ENCODE results near the gene ZC3H6.

- TF ChIP-seq CTCF (IDR thresholded peaks at IDR 0.05) (no peak), TCF7L2 (IDR thresholded peaks at IDR 0.05; ENCODE audit: low read depth, low read length) (no peak), POLR2AphosphoS5 (IDR thresholded peaks at IDR 0.05; ENCODE audit: low read depth, low read length) (no peak), SIN3A (IDR thresholded peaks at IDR 0.05; ENCODE audit: borderline replicate concordance, insufficient read depth, low read depth, low read length) (no peak), REST (IDR thresholded peaks at IDR 0.05; ENCODE audit: insufficient read depth in 1 of 2, low read depth in 2 of 2, low read length in 1 of 2) (no peak)
Observed at GRCh38 chr2:112295407-112296078, 20.1 kb downstream of the ZC3H6 start.

Measured in Panc1 (cell line).